Right kidney (tissue), 1 donor: ENCODE measurements around the gene ACADS.

ENCODE experiments used
- DNase-seq: peaks from one replicate; pipeline ENCODE4 v3.0.0-alpha.2; 2016

ACADS gene

GRCh38 chr12:120699553-120699952, 26.1 kb upstream of the ACADS start:
- DNase-seq, result no peak

GRCh38 chr12:120700886-120701285, 24.7 kb upstream of the ACADS start:
- no peak for DNase-seq

GRCh38 chr12:120702637-120703036, 23.0 kb upstream of the ACADS start:
- no peak for DNase-seq

- DNase-seq, result no peak
Observed at GRCh38 chr12:120703311-120703942, 22.2 kb upstream of the ACADS start.

- no peak for DNase-seq
Observed at GRCh38 chr12:120705618-120706017, 20.0 kb upstream of the ACADS start.

GRCh38 chr12:120706029-120706428, 19.6 kb upstream of the ACADS start:
- no peak for DNase-seq

- no peak for DNase-seq
Observed at GRCh38 chr12:120708651-120709050, 17.0 kb upstream of the ACADS start.

- peak; percentile 96 for DNase-seq
Observed at GRCh38 chr12:120710031-120710804, 15.4 kb upstream of the ACADS start, which contains the start of gene UNC119B. Gene UNC119B, plus strand, starts transcription at chr12:120710458. Its CDS starts 17 bp downstream, at chr12:120710475.

- no peak for DNase-seq
Observed at GRCh38 chr12:120710805-120711296, 14.8 kb upstream of the ACADS start.

- no peak for DNase-seq
Observed at GRCh38 chr12:120711411-120711810, 14.2 kb upstream of the ACADS start.

GRCh38 chr12:120712610-120713009, 13.0 kb upstream of the ACADS start:
- no peak for DNase-seq

GRCh38 chr12:120713861-120714482, 11.7 kb upstream of the ACADS start:
- peak; percentile 26 for DNase-seq

GRCh38 chr12:120718055-120718454, 7.6 kb upstream of the ACADS start:
- no peak for DNase-seq

- no peak for DNase-seq
Observed at GRCh38 chr12:120719072-120719471, 6.6 kb upstream of the ACADS start.

GRCh38 chr12:120719496-120720233, 6.0 kb upstream of the ACADS start:
- no peak for DNase-seq

- no peak for DNase-seq
Observed at GRCh38 chr12:120720234-120720986, 5.2 kb upstream of the ACADS start.

- DNase-seq, result no peak
Observed at GRCh38 chr12:120720987-120721801, 4.4 kb upstream of the ACADS start.

- no peak for DNase-seq
Observed at GRCh38 chr12:120721866-120722265, 3.8 kb upstream of the ACADS start.

GRCh38 chr12:120722784-120723183, 2.8 kb upstream of the ACADS start:
- no peak for DNase-seq

- DNase-seq, result no peak
Observed at GRCh38 chr12:120724720-120725119, 906 bp upstream of the ACADS start.

GRCh38 chr12:120725151-120725658, 421 bp upstream of the ACADS start:
- DNase-seq, result no peak
